ENCODE results near the gene SLC22A14. TPM values are rescaled to one million over a fixed set of nuclear protein-coding genes. Genes with fewer than 3 reads are reported as not detected.

SLC22A14 gene
- total and polyA plus RNA-seq, 9 of the 15 experiments (the other 6 are each of a cell fraction or from before 2014, with no cell fraction given) = 0.03 to 0.07 TPM; not detected in 7

GRCh38 chr3:38274864-38275649 lies 7.0 kb upstream of the SLC22A14 start (continued):
- TF ChIP-seq ZBTB11 (CRISPR knock-in tag; IDR thresholded peaks at IDR 0.05) = no peak
- TF ChIP-seq RBM25 (IDR thresholded peaks at IDR 0.05; ENCODE audit: low read depth, low read length, severe bottlenecking) = no peak
- TF ChIP-seq ZNF395 (CRISPR knock-in tag; IDR thresholded peaks at IDR 0.05) = 0 out of 2 replicates have a peak, but pooled peaks have one; percentile 50
- TF ChIP-seq TBL1XR1 (IDR thresholded peaks at IDR 0.05; ENCODE audit: low read length in 2 of 2) = no peak
- TF ChIP-seq ZNF695 (CRISPR knock-in tag; IDR thresholded peaks at IDR 0.05) = no peak
- no peak for TF ChIP-seq PML (IDR thresholded peaks at IDR 0.05; ENCODE audit: low read length)
- no peak for TF ChIP-seq CREB5 (CRISPR knock-in tag; IDR thresholded peaks at IDR 0.05)
- TF ChIP-seq CEBPB (tag; IDR thresholded peaks at IDR 0.05) = no peak
- TF ChIP-seq CBX8 (IDR thresholded peaks at IDR 0.05; ENCODE audit: borderline replicate concordance, extremely low read depth, low read depth, low read length, poor library complexity, severe bottlenecking) = no peak
- no peak for TF ChIP-seq ZFPM2 (CRISPR knock-in tag; IDR thresholded peaks at IDR 0.05)
- TF ChIP-seq CREB3L1 (IDR thresholded peaks at IDR 0.05; ENCODE audit: borderline replicate concordance, low read depth) = no peak
- no peak for TF ChIP-seq ZBTB49 (CRISPR knock-in tag; IDR thresholded peaks at IDR 0.05; ENCODE audit: borderline replicate concordance)
- no peak for TF ChIP-seq DLX4 (CRISPR knock-in tag; IDR thresholded peaks at IDR 0.05)

Data from K562 (cell line).